OCI-LY7 (cell line): ENCODE measurements around the gene MAP2K2.

ENCODE experiments used
- EZH2phosphoT487 ChIP-seq: fragments of 200-600 bp; sonication (generic); IDR thresholded peaks from 2 replicates; pipeline ENCODE4 v1.6.1; 2018; ENCODE audit warnings: low read depth, borderline replicate concordance, mild to moderate bottlenecking, mixed run types, antibody characterized with exemption, low read length, moderate library complexity, mixed read lengths
- TF ChIP-seq, protein P1 (sequence below): fragments of 200-600 bp; sonication (generic); conservative IDR thresholded peaks from 2 replicates; pipeline ENCODE4 v1.5.1; 2014; ENCODE audit warnings: mild to moderate bottlenecking, antibody characterized with exemption, low read length, moderate library complexity, mixed read lengths

DNA sequence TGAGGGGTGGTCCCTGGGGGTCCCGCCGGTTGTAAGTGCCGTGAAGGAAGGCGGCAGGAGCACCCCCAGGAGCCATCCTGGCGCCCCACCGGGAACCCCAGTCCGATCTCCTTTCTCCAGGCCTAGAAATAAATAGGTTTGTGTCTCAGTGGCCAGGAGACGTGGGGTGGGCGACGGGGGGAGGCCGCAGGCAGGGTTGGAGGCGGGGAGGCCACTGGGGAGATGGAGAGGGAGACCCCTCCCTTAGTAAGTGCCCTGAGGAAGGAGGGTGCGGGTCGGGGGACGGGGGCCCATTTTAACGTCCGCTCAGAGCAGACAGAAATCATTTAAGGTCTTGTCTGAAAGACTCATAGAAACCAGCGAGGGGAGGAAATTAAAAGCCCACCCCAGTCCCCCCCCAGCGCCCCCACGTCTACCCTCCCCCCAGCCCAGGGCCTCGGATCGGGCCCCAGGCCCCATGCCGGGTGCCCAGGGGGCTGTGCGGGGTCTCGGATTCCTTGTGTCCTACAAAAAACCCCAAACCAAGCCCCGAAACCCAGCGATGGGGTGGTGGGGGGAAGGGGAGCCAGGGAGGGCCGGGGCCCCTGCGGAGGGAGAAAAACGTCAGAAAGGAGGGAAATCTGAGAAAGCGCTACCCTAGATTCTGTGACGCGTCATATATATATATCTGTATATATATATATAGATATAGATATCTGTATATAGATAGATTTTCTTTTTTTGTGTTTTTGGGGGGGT lies 76.8 kb downstream of the MAP2K2 start:
- TF ChIP-seq, protein P1, sequence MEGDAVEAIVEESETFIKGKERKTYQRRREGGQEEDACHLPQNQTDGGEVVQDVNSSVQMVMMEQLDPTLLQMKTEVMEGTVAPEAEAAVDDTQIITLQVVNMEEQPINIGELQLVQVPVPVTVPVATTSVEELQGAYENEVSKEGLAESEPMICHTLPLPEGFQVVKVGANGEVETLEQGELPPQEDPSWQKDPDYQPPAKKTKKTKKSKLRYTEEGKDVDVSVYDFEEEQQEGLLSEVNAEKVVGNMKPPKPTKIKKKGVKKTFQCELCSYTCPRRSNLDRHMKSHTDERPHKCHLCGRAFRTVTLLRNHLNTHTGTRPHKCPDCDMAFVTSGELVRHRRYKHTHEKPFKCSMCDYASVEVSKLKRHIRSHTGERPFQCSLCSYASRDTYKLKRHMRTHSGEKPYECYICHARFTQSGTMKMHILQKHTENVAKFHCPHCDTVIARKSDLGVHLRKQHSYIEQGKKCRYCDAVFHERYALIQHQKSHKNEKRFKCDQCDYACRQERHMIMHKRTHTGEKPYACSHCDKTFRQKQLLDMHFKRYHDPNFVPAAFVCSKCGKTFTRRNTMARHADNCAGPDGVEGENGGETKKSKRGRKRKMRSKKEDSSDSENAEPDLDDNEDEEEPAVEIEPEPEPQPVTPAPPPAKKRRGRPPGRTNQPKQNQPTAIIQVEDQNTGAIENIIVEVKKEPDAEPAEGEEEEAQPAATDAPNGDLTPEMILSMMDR: no peak
- TF ChIP-seq EZH2phosphoT487: no peak
